HG02642 (cell line): Measurements from ENCODE around the gene COX5A.

Experiments used
- ATAC-seq: cut with Tn5 transposase; IDR thresholded peaks from one replicate; pipeline ENCODE4 v1.9.1; 2021; ENCODE audit warnings: mild to moderate bottlenecking; ENCODE audit not compliant: unreplicated experiment, poor library complexity

The COX5A gene

DNA sequence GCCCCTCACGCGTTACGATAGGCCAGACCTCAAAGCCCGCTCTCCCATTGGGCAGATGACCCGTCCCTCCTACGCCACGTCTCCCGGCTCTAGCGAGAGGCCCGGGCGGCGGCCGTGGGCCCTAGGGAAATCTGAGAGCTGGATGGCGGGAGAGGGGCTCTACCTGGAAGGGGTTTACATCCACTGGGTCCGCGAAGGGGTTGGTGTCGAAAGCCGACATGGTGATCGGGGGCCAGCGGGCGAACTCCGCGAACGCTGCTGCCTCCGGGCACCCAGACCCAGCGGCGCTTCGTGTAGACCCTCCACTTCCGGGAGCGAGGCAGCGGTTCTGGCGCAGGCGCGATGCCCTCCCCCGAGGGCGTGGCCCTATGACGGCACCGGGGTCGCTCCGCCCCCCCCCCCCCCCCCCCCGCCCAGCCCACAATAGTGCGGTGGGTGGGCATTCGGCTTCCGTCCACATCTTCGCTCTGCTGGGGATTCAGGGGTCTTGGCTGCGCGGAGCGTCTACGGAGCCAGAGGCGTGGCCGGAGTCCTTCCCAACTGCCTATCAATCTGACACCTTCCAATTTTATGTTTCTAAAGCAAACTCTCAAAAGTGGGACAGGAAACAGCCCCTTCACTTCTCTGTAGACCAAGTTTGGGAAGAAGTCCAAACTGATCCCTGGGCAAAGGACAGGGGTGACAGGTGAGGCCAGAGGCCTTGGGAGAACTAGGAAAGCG lies 64.7 kb downstream of the COX5A start, which contains the start of gene SCAMP2:
Gene SCAMP2 (minus strand): TSS at position 330 of the 720 bp plus-strand sequence. CDS start 110 bp downstream, at position 220.
- ATAC-seq: peak; percentile 86

DNA sequence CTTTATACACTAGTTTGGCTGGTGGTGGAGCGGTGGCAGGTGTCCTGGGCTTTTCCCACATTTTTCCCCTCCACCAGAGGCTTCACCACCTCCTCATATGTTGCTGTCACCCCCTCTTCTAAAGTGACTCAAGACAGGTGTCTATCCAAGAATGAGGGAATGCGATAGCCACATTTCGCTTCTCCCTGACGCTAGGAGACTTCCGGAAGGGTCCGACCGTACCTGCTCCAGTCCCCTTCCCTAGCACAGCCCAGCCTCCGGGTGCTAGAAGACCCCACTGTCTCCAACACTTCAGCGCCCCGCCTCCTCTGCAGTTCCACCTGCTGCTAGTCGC lies 65.2 kb downstream of the COX5A start:
- ATAC-seq: no peak

DNA sequence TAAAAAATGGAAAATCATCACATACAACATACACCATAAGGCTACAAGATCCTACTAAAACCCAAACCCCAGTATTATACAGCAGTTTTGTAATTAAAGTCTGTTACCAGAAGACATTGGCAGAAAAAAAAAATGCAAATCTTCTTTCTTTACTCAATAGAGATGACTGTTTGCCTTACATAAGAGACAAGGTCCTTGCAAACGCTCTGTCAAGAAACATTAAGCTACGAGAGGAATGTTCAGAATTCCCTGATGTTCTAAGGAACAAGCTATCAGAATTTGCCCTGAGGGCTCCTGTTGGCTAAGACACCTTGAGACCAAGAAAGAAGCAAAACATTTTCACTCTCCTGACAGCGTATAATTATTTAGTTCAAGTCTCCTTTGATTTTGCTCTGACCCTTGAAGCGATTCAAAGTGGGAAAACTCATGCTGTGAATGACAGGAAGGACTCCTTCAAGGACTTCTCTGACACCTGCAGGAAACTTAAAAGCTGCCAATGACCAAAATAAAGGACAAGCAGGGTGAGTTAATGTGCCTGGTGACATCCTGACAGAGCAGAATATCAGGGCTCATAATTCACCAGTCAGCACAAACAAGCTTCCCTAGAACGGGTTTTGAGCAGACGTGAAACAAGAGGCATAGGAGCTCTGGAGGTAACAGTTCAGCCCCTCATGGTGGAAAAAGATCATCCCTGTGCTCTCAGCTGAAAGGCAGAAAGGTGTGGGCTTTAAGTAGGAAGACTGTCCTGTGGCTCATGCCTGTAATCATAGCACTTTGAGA lies 67.2 kb downstream of the COX5A start:
- ATAC-seq: no peak
